GM12874 (cell line): ENCODE measurements around the gene DGKB.

Experiments used
- TF ChIP-seq, protein P1 (sequence below): IDR thresholded peaks from 2 replicates; pipeline ENCODE4 v1.5.1; 2011; ENCODE audit warnings: low read depth, mild to moderate bottlenecking, control low read depth, low read length, moderate library complexity; ENCODE audit not compliant: insufficient read depth

DGKB gene

DNA sequence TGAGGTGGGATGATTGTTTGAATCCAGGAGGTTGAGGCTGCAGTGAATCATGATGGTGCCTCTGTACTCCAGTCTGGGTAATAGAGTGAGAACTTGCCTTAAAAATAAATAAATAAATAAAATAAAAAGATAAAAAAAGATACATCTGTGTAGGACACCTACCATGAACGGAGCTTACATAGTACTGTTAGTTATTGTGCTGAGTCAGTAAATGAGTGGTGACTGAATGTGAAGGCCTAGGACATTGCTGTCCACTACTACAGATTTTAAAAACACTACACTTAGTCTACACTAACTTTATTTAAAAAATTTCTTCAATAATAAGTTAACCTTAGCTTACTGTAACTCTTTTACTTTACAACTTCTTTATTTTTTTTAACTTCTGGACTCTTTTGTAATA, 806.4 kb downstream of the DGKB start:
- TF ChIP-seq, protein P1, sequence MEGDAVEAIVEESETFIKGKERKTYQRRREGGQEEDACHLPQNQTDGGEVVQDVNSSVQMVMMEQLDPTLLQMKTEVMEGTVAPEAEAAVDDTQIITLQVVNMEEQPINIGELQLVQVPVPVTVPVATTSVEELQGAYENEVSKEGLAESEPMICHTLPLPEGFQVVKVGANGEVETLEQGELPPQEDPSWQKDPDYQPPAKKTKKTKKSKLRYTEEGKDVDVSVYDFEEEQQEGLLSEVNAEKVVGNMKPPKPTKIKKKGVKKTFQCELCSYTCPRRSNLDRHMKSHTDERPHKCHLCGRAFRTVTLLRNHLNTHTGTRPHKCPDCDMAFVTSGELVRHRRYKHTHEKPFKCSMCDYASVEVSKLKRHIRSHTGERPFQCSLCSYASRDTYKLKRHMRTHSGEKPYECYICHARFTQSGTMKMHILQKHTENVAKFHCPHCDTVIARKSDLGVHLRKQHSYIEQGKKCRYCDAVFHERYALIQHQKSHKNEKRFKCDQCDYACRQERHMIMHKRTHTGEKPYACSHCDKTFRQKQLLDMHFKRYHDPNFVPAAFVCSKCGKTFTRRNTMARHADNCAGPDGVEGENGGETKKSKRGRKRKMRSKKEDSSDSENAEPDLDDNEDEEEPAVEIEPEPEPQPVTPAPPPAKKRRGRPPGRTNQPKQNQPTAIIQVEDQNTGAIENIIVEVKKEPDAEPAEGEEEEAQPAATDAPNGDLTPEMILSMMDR = no peak

DNA sequence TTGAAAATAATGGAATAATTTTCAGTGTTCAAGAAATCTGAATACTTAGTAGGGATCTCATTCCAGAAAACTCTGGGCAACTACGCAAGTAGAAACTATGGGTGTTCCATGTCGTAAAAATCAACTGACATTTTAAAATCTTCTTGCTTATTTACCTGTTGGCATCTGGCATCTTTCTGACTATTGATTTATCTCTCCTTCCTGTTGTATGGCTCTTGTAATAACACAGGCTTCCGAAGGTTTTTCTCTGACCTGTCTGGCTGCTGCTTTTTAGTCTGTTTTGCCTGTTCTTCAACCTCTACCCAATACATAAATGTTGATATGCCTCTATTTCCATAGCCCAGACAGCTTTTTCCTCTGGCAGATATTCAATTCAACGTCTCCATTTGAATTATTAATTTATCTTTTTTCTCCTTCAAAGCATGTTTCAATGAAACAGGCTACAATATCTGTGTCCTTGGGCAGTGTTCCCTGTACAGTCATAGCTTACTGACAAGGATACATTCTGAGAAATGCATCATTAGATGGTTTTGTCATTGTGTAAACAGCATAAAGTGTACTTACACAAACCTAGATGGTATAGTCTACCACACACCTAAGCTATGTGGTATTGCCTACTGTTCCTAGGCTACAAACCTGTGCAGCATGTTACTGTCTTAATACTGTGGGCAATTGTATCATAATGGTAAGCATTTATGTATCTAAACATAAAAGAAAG, 807.2 kb downstream of the DGKB start:
- TF ChIP-seq, protein P1 = no peak
